GM23248 (cell line): ENCODE measurements around the gene ZBTB43.

Source experiments
- EZH2 ChIP-seq: fragments of 200-600 bp; sonication (generic); IDR thresholded peaks from 2 replicates; pipeline ENCODE4 v1.6.1; 2018; ENCODE audit warnings: antibody characterized with exemption, mild to moderate bottlenecking; ENCODE audit not compliant: insufficient read depth, poor library complexity, severe bottlenecking
- EZH2phosphoT487 ChIP-seq: fragments of 200-600 bp; sonication (generic); IDR thresholded peaks from 2 replicates; pipeline ENCODE4 v1.6.1; 2018; ENCODE audit warnings: antibody characterized with exemption, moderate library complexity, mild to moderate bottlenecking, low read depth; ENCODE audit not compliant: insufficient read depth

- no peak for TF ChIP-seq EZH2
- TF ChIP-seq EZH2phosphoT487: no peak
These were observed 8.2 kb downstream of the ZBTB43 start for GRCh38 chr9:126813072-126813471.
